K562 (cell line): ENCODE data around the gene VIT.

Experiments used
- ADNP ChIP-seq: fragments of 200-800 bp; sonication (Bioruptor generic); IDR thresholded peaks from 2 replicates; pipeline ENCODE4 v1.6.1; 2016; ENCODE audit warnings: missing genetic modification characterization, missing compliant biosample characterization
- ARID1B ChIP-seq: fragments of 450-650 bp; IDR thresholded peaks from 2 replicates; pipeline ENCODE4 v1.6.1; 2016; ENCODE audit warnings: antibody characterized with exemption, mild to moderate bottlenecking, inconsistent platforms
- CHD1 ChIP-seq: fragments of 200-600 bp; sonication (generic); IDR thresholded peaks from one replicate; pipeline ENCODE4 v1.6.1; 2012; ENCODE audit warnings: mild to moderate bottlenecking, moderate library complexity, low read length, inconsistent platforms
- CHD4 ChIP-seq: fragments of 200-600 bp; sonication (generic); IDR thresholded peaks from 3 replicates; pipeline ENCODE4 v1.6.1; 2012; ENCODE audit warnings: low read depth, mild to moderate bottlenecking, mixed read lengths, low read length, inconsistent platforms; ENCODE audit not compliant: insufficient read depth, insufficient replicate concordance, poor library complexity, severe bottlenecking
- EP300 ChIP-seq: IDR thresholded peaks from 2 replicates; pipeline ENCODE4 v1.6.1; 2012; ENCODE audit warnings: low read length, improper control_type of control experiment
- FIP1L1 ChIP-seq: fragments of 200-400 bp; formaldehyde crosslinking; IDR thresholded peaks from 2 replicates; pipeline ENCODE4 v1.6.1; 2018; ENCODE audit warnings: mild to moderate bottlenecking, low read depth, low read length; ENCODE audit not compliant: poor library complexity, severe bottlenecking
- NFRKB ChIP-seq: fragments of 450-650 bp; IDR thresholded peaks from 2 replicates; pipeline ENCODE4 v1.6.1; 2016; ENCODE audit warnings: low read depth
- PCBP2 ChIP-seq: fragments of 200-400 bp; formaldehyde crosslinking; IDR thresholded peaks from 2 replicates; pipeline ENCODE4 v1.6.1; 2018; ENCODE audit warnings: low read length, low read depth, mild to moderate bottlenecking, moderate library complexity; ENCODE audit not compliant: poor library complexity, severe bottlenecking
- SAFB ChIP-seq: fragments of 200-400 bp; formaldehyde crosslinking; IDR thresholded peaks from 2 replicates; pipeline ENCODE4 v1.6.1; 2017; ENCODE audit warnings: low read depth, low read length, borderline replicate concordance
- SETDB1 ChIP-seq: IDR thresholded peaks from one replicate; pipeline ENCODE4 v1.6.1; 2012; ENCODE audit warnings: low read length, control low read depth, inconsistent platforms
- STAG1 ChIP-seq: sonication (generic); formaldehyde crosslinking; IDR thresholded peaks from 2 replicates; pipeline ENCODE4 v1.5.0; 2020; ENCODE audit warnings: missing genetic modification reagents, borderline replicate concordance
- STAT5B ChIP-seq: fragments of 250-450 bp; sonication (Bioruptor Pico); IDR thresholded peaks from 2 replicates; pipeline ENCODE4 v1.8.0; 2021; ENCODE audit warnings: mild to moderate bottlenecking, inconsistent platforms
- YY1 ChIP-seq, 3 experiments: IDR thresholded peaks; 2 replicates each; pipeline ENCODE4 v1.6.1; 2011; ENCODE audit warnings: low read length in 2 of 3, mild to moderate bottlenecking in 2 of 3, moderate library complexity in 2 of 3, borderline replicate concordance in 1 of 3, control low read depth in 1 of 3, low read depth in 1 of 3; ENCODE audit not compliant: insufficient read depth in 3 of 3, insufficient replicate concordance in 2 of 3, control insufficient read depth in 1 of 3, insufficient read length in 1 of 3; ENCODE audit errors: extremely low read depth in 1 of 3

DNA sequence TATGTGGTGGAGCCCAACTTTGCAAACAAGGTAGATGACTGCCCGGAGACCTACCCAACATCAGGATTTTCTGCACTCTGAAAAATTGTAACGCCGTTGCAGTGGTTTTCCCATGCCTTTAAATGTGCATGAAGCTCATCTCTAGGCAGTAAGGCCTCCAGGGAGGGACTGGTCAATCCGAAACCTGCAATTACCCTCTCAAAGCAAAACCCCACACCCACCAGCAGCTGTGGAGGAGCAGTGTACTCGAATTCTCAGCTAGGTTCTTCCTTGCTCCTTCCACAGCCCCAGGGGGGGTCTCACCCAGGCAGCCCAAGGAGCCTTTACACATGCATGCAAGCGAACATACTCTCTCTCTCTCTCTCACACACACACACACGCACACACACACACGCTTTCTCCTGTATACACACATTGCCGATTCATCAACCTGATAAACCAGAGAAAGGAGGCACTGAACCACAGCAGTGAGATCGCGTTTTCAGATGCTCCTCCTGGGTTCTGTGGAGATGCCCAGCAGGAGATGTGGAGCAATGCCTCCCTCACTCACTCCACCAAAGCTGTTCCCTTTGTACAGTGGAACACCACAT, 109.2 kb downstream of the VIT start:
- TF ChIP-seq YY1 (IDR thresholded peaks at IDR 0.05; ENCODE audit: borderline replicate concordance in 1 of 3, control insufficient read depth in 1 of 3, extremely low read depth in 1 of 3, insufficient read depth in 3 of 3, insufficient read length in 1 of 3, insufficient replicate concordance in 2 of 3, low read depth in 1 of 3, low read length in 2 of 3) = no peak
- no peak for TF ChIP-seq ARID1B
- no peak for TF ChIP-seq STAG1 (CRISPR knock-in tag)
- TF ChIP-seq ADNP = no peak
- no peak for TF ChIP-seq CHD1
- TF ChIP-seq FIP1L1 = no peak
- TF ChIP-seq STAT5B (CRISPR knock-in tag) = no peak
- no peak for TF ChIP-seq SAFB
- TF ChIP-seq NFRKB = no peak
- no peak for TF ChIP-seq CHD4
- no peak for TF ChIP-seq SETDB1
- TF ChIP-seq PCBP2 = no peak
- TF ChIP-seq EP300 = no peak
